ENCODE data around the gene MELTF.

DNA sequence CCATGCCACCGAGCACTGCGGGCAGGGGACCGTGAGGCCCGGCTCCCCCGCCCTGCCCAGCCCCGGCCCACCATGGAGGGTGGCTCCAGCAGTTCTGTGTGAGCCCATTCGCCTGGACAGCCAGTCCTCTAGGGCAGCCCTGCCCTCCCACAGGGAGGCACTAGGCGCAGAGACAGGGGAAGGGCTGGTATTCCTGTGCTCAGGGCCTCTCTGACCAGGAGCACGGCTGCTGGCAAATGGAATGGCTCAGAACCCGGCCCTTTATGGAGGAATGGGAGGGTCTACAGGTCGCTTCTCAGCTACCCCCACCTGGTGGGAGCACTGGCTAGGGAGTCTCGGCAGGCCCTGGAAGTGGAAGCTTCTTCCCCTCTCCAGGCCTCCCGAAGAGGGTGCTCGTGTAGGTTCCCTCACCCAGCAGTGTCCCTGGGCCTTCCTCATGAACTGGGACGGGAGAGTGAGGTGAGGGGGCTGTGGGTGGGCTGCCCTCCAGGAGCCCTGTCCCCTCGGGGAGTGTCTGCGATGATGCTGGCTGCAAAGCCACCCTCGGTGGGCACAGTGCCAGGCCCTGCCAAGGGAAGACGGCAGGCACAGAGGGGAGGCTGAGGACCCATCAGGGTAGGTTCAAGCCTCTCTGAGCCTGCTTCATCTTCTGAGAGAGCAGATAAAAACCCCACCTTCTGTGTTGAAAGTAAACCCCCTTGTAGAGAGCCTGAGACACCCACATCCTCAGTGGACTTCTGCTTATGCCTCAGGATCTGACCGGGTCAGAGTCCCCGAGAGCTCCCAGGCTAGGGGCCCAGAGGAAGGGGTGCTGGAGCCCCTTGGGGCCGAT is 1.5 kb downstream of the MELTF start:
- TF ChIP-seq EZH2 (IDR thresholded peaks at IDR 0.05) (no peak), POLR2AphosphoS5 (IDR thresholded peaks at IDR 0.05; ENCODE audit: borderline replicate concordance, low read depth, low read length) (no peak), FOXP2 (optimal IDR thresholded peaks at IDR 0.05; ENCODE audit: control extremely low read depth, extremely low read length, insufficient read depth) (no peak)
